DND-41 (cell line): ENCODE results near the gene UPB1.

Experiments used
- ATAC-seq: fragments of 200-7000 bp; cut with Tn5 transposase; 3 replicates; pipeline ENCODE4 v1.9.1; 2021; ENCODE audit warnings: low read depth; ENCODE audit not compliant: insufficient read depth
- DNase-seq: peaks from one replicate; pipeline ENCODE4 v3.0.0-alpha.2; 2020
- H2AFZ ChIP-seq: 2 replicates; pipeline ENCODE4 v1.6.0; 2012; ENCODE audit warnings: low read depth, low read length
- H3K27ac ChIP-seq: 2 replicates; pipeline ENCODE4 v1.5.1; 2012; ENCODE audit warnings: low read length, inconsistent platforms
- H3K27me3 ChIP-seq: fragments of 200-600 bp; sonication (generic); 2 replicates; pipeline ENCODE4 v1.6.0; 2012; ENCODE audit warnings: low read length, mild to moderate bottlenecking, inconsistent platforms; ENCODE audit not compliant: insufficient read depth, poor library complexity
- H3K36me3 ChIP-seq: 2 replicates; pipeline ENCODE4 v1.5.1; 2012; ENCODE audit warnings: low read length, inconsistent platforms; ENCODE audit not compliant: insufficient read depth
- H3K4me1 ChIP-seq: 2 replicates; pipeline ENCODE4 v1.5.1; 2012; ENCODE audit warnings: mild to moderate bottlenecking, low read length; ENCODE audit not compliant: insufficient read depth
- H3K4me2 ChIP-seq: 2 replicates; pipeline ENCODE4 v1.6.0; 2012; ENCODE audit warnings: mild to moderate bottlenecking, moderate library complexity, low read length, inconsistent platforms; ENCODE audit not compliant: insufficient read depth
- H3K4me3 ChIP-seq, 2 experiments: fragments of 200-600 bp in 1 of 2; shearing (Covaris generic) in 1 of 2; 2 replicates each; pipeline ENCODE4 v1.5.1; 2012 to 2016; ENCODE audit warnings: inconsistent platforms in 2 of 2, low read length in 2 of 2, mild to moderate bottlenecking in 2 of 2, low read depth in 1 of 2, moderate library complexity in 1 of 2
- H3K79me2 ChIP-seq: 2 replicates; pipeline ENCODE4 v1.6.0; 2012; ENCODE audit warnings: low read length, inconsistent platforms; ENCODE audit not compliant: insufficient read depth
- H3K9ac ChIP-seq: 2 replicates; pipeline ENCODE4 v1.6.0; 2012; ENCODE audit warnings: low read depth, mild to moderate bottlenecking, inconsistent platforms, low read length, moderate library complexity
- H3K9me3 ChIP-seq: 2 replicates; pipeline ENCODE4 v1.5.1; 2012; ENCODE audit warnings: low read length, moderate library complexity, mild to moderate bottlenecking, inconsistent platforms; ENCODE audit not compliant: insufficient read depth, severe bottlenecking
- H4K20me1 ChIP-seq: 2 replicates; pipeline ENCODE4 v1.6.0; 2012; ENCODE audit warnings: low read length; ENCODE audit not compliant: insufficient read depth
- CTCF ChIP-seq: IDR thresholded peaks from 2 replicates; pipeline ENCODE4 v1.5.1; 2012; ENCODE audit warnings: borderline replicate concordance, low read length, moderate library complexity, mild to moderate bottlenecking; ENCODE audit not compliant: poor library complexity, severe bottlenecking; ENCODE audit errors: extremely low read depth
- EZH2 ChIP-seq: IDR thresholded peaks from 3 replicates; pipeline ENCODE4 v1.6.1; 2012; ENCODE audit warnings: borderline replicate concordance, low read depth, mild to moderate bottlenecking, moderate library complexity, low read length, inconsistent platforms; ENCODE audit not compliant: severe bottlenecking

Gene UPB1

GRCh38 chr22:24518771-24519485, 23.8 kb downstream of the UPB1 start:
- H3K27me3 ChIP-seq = no peaks in the 10 kb centered on the region
- no peaks in the 10 kb centered on the region for H3K9me3 ChIP-seq
- ATAC-seq = no peak
- no peak overlapping the region for H2AFZ ChIP-seq
- no peak overlapping the region for H3K4me2 ChIP-seq
- no peak for DNase-seq
- H4K20me1 ChIP-seq = no peaks in the 10 kb centered on the region
- H3K9ac ChIP-seq = no peak overlapping the region
- H3K4me1 ChIP-seq = peaks cover 20% of the 10 kb centered on the region
- H3K4me3 ChIP-seq = no peak overlapping the region
- no peaks in the 10 kb centered on the region for H3K36me3 ChIP-seq
- H3K79me2 ChIP-seq = no peaks in the 10 kb centered on the region
- TF ChIP-seq EZH2 (no peak), CTCF (no peak)
- no peak overlapping the region for H3K27ac ChIP-seq

- no peaks in the 10 kb centered on the region for H3K79me2 ChIP-seq
- no peak for ATAC-seq
- TF ChIP-seq EZH2 (no peak), CTCF (no peak)
- no peaks in the 10 kb centered on the region for H3K36me3 ChIP-seq
- no peak overlapping the region for H2AFZ ChIP-seq
- no peaks in the 10 kb centered on the region for H4K20me1 ChIP-seq
- H3K4me2 ChIP-seq = no peak overlapping the region
- no peak overlapping the region for H3K9ac ChIP-seq
- no peak for DNase-seq
- H3K9me3 ChIP-seq = no peaks in the 10 kb centered on the region
- H3K27ac ChIP-seq = no peak overlapping the region
- H3K4me3 ChIP-seq = no peak overlapping the region
- peaks cover 20% of the 10 kb centered on the region for H3K4me1 ChIP-seq
- no peaks in the 10 kb centered on the region for H3K27me3 ChIP-seq
These were observed 24.4 kb downstream of the UPB1 start for GRCh38 chr22:24519496-24519895.

DNA sequence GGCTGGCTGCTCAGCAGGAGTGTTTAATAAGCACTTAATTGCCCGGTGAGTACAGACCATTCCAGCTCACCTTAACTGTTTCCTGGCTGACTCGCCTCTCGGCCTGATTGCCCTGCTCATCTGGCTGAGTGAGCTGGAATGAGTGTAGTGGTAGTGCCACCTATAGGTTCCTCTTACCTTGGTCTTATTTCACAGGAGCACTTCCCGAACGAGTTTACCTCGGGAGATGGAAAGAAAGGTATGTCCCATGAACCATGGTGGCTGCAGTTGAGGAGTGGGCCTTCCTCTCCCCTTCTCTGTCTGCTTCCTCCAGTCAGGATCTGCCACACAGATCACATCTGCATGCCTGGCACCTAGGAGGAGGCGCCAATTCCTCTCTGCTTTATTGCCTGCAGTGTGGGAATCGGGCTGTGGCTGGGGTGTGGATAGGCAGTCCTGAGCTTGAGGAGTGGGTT, 26.7 kb downstream of the UPB1 start:
- ATAC-seq (peak; percentile 34; the same call in 1 of the 3 replicates), DNase-seq (peak; percentile 38)
- Histone ChIP-seq H3K27ac (peak overlapping the region; percentile 4; the same call in 1 of the 2 replicates), H3K36me3 (no peaks in the 10 kb centered on the region), H3K4me3 (no peak overlapping the region), H3K4me1 (peaks cover 23% of the 10 kb centered on the region), H3K27me3 (no peaks in the 10 kb centered on the region), H3K9ac (no peak overlapping the region), H3K79me2 (no peaks in the 10 kb centered on the region), H4K20me1 (no peaks in the 10 kb centered on the region), H2AFZ (peak overlapping the region; percentile 37; the same call in 1 of the 2 replicates), H3K9me3 (no peaks in the 10 kb centered on the region), H3K4me2 (no peak overlapping the region)
- TF ChIP-seq CTCF = peak; percentile 65
- no peak for TF ChIP-seq EZH2
